GM21825 (cell line): ENCODE data around the gene NUP54.

Source experiments
- ATAC-seq: cut with Tn5 transposase; IDR thresholded peaks from one replicate; pipeline ENCODE4 v1.9.1; 2021; ENCODE audit warnings: mild to moderate bottlenecking, moderate library complexity; ENCODE audit not compliant: unreplicated experiment

The NUP54 gene, protein sequence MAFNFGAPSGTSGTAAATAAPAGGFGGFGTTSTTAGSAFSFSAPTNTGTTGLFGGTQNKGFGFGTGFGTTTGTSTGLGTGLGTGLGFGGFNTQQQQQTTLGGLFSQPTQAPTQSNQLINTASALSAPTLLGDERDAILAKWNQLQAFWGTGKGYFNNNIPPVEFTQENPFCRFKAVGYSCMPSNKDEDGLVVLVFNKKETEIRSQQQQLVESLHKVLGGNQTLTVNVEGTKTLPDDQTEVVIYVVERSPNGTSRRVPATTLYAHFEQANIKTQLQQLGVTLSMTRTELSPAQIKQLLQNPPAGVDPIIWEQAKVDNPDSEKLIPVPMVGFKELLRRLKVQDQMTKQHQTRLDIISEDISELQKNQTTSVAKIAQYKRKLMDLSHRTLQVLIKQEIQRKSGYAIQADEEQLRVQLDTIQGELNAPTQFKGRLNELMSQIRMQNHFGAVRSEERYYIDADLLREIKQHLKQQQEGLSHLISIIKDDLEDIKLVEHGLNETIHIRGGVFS

DNA sequence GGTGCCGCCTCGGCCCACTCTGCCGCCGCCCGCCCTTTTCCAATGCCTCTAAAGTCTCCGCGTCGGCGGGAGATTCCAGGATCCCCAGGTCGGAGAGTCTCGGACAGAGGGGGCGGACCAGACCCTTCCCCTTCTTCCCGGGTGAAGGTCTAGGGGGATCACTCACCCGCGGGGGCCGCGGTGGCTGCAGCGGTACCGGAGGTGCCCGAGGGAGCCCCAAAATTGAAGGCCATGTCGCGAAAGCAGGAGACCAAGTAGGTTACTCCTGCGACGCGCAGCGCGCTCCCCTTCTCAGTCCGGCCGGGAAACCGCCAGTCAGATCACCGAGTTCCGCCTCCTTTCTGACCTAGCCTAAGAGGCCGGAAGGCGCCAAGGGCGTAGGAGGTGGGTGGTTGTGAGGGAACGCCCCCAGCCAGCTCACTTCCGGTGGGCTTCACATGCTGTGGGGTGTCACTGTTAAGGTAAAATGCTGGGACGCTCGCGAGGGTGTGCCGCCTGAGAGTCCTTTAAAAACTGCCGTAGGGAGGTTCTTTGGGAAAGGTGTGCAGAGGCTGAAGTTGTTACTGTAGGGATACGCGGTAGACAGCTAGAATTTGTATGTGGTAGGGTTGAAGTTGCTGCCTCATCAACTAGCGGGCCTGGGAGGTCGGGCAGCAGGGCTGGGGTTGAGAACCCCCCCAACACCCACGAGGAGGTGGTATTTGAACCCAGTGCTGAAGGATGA, at the start of gene NUP54:
Gene NUP54 (minus strand): TSS at position 256 of the 724 bp plus-strand sequence. CDS start 23 bp downstream, at position 233.
- ATAC-seq: peak; percentile 99

DNA sequence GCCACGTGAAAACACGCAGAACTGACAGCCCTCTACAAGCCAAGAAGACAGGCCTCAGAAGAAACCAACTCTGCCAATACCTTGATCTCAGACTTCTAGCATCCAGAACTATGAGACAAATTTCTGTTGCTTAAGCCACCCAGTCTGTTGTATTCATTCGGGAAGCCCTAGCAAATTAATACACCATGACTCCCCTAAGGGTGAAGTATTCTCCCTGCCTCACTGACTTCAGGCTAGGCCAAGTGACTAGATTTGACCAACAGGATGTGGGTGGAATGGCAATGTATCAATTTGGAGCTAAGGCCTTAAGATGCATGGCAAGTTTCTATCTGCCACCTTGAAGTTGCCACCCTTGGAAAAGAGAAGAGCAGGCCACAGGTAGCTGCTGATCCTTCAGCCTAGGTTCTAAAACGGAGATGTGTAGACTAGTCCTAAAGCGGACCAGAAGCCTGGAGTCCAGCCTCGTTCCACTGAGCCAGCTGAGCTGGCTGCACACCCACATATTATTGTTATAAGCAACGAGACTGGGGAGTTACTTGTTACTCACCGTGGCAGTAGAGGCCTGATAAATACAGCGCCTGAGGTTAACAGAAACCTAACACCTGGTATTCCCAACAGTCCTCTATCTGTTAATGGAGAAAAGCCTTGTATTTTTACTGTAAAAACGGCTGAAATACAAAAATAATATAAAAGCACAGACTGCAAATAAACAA, 49.0 kb upstream of the NUP54 start:
- ATAC-seq: no peak

DNA sequence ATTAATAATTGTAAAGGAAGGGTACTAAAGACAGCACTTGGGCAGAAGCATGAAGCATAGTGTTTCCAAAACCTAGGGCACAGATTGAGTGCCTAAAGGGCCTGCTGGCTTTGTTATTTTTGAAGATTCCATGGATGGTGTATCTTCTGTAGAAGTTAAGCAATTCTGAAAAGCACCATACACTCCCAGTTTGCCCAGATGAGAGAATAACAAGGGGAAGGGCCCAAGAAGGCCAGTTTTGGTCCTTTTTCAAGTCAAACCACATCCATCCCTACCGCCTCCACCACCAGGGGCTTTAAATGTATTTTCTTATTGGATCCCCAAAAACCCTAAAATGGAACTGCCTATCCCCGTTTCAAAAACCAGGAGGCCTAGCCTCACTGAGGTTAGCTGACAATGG, 48.2 kb upstream of the NUP54 start:
- no peak for ATAC-seq

DNA sequence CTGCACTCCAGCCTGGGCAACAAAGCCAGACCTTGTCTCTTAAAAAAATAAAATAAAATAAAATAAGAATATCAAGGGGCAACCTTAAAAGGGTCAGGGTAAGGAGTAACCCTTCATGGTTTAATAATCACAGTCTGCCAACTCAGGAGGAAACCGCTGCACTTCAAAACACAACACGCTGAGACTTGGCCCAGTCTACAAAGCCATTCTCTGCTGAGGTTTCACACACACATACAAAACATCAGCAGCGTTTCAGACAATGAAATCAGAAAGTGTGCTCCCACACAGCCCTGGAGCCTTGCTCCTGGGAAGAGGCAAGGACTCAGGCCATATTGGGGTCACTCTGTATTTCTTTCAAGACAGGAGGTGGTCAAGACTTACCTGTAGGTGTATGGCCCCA, 47.1 kb upstream of the NUP54 start:
- no peak for ATAC-seq

DNA sequence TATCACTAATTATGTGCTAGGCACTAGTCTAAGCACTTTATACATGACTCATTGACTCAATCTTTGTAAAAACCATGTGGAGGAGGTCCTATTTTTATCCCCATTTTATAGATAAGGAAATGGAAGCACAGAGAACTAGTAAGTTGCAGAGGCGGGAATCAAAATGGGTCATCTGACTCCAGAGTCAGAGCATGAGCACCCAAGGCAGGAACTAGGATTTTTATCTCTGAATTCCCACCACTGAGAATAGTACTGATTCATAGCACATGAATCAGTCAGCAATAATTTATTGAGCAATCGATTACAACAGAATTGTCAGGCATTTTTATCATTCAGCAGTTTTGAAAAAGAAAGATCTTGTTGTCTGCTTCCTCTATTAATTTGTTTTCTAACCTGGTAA, 46.1 kb upstream of the NUP54 start:
- ATAC-seq: no peak

DNA sequence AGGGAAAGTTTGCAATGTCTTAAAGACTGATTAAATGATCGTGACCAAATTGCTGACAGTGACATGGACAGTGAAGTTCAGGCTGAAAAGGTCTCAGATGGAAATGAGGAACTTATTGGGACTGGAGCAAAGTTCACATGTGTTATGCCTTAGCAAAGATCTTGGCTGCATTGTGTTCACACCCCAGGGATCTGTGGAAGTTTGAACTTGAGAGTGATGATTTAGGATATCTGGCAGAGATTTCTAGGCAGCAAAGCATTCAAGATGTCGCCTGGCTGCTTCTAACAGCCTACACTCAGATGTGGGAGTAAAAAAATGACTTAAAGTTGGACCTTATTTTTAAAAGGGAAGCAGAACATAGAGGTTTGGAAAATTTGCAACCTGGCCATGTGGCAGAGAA, 44.0 kb upstream of the NUP54 start:
- ATAC-seq: no peak

DNA sequence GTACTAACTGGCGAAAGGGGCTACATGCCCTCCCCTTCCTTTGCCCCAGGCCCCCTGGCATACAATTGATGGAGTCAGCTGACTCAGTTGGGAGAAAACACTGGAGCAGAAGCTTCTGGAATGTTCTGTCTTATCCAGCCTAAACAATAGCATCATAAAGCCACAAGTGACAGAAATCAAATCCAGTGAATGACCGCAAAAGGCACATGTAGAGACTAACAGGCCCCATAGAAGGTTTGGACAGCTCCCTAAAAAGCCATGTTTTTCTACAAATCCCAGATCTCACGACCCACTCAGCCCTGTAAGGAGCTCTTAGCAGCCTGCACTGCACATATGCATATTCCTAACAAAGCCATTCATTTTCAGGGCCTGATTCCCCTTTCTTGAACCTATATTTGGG, 40.4 kb upstream of the NUP54 start:
- ATAC-seq: no peak

DNA sequence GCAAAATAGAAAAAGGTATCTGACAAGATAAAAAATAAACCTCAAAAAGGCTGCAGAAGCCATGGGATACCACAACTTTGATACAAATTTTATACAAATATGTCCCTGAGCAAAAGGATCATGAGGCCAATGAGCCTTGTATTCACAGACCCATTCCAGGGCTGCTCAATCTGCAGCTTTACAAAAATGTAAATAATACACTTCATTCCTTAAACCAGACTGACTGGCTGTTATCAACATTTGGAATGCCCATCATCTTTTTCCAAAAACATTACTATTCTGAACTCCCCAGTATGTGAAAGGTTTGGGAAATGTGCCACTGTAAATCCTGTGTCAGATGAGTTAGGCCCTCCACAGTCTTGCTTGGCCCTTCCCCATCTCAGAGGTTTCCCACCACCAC, 40.0 kb upstream of the NUP54 start:
- ATAC-seq: no peak

DNA sequence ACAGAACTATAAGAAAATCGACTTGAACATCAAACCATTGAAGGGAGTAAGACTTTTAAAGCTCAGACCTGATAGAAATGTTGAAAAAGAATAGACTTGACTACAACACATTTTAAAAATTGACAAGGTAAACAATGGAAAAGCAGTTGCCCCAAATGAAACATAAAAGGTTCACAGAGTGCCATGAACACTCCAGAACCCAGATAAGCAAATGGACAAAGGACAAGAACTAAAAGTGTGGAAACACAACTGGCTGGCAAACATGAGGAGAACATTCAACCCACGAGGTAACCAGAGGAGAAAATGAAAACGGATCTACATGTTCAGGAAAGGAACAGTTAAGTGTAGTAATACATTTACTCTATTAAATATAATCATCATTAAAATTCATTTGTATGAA, 39.0 kb upstream of the NUP54 start:
- no peak for ATAC-seq

DNA sequence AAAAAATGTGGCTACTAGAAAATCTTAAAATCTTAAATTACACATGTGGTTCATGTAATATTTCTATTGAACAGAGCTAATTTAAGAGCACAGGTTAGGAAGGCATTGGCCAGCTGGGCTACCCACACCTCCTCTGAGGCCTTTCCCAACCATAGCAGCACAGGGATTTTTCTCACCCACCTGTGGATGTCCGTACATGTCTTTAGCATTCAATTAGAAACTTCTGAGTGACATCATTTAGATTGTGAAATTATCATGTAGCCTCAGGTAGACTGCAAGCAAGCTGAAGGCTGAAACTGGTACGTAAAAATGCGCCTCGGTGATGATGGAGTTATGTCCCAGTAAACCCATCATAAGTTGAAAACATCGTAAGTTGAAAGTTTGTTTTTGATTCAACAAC, 34.3 kb upstream of the NUP54 start:
- ATAC-seq: no peak

DNA sequence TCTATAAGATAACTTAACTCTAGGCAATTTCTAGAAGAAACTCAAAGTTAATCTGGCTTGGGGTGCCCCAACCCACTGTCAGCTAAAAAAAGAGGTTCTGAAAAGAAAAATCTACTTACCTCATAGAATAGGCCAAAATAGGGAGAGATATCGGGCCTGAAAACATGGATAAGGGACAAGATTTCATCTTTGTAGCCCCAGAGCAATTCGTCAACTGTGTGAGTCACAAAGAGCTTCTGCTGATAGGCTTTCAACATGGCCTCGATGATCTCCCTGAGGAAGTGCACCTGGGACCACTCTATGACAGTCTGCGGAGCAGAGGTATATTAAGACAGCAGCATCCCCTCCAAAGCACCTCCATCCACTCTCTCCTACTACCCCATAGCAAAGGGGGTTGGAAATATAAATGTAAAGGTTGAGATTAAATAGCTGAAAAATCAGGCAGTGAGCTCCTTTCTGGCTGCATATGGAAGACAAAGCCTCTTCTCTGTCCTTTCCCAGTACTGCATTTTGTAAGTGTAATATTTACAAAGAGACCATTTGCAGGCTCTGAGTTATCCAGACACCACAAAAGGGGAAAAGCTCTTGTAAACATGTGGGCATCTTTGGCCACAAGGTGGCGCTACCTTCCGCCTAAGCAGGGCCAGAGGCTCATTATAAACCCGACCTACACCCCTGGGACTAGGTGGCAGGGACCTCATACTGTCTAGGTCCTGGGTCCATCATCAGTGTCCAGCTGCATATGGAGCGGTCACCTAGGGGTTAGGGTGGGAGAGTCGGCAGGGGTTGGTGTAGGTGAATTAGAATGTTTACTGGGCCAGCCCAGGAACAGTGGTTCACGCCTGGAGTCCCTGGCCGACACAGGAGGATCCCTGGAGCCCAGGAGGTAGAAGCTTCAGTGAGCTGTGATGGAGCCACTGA, 31.5 kb upstream of the NUP54 start:
- peak; percentile 84 for ATAC-seq

DNA sequence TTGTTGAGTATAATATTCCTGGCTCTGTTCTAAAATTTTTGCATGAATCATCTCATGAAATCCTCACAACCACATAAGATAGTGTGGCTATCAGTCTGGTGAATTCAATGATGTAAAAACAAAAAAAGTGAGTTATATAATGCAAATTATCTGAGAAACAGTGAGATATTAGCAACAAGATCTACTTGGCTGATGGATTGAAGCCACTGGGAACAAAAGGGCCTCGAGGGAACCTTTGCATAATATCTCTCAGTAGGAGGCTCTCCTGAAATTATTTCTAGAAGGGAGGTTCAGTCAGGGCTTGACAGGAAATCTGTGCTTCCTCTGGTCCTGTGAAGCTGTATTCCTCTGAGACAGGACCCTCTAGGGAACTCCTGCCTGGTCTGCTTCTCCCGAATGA, 30.1 kb upstream of the NUP54 start:
- no peak for ATAC-seq

DNA sequence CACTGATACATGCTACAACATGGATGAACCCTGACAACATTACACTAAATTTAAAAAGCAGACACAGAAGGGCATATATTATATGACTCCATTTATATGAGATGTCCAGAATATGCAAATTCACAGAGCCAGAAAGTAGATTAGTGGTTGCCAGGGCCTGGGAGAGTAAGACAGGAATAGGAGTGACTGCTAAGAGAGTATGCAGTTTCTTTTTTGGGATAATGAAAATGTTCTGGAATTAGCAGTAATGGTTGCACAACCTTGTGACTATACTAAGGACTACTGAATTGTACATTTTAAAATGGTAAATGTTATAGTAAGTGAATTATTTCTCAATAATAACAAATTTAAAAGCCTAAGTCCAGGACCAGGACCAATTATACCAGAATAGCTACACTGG, 29.5 kb upstream of the NUP54 start:
- no peak for ATAC-seq

DNA sequence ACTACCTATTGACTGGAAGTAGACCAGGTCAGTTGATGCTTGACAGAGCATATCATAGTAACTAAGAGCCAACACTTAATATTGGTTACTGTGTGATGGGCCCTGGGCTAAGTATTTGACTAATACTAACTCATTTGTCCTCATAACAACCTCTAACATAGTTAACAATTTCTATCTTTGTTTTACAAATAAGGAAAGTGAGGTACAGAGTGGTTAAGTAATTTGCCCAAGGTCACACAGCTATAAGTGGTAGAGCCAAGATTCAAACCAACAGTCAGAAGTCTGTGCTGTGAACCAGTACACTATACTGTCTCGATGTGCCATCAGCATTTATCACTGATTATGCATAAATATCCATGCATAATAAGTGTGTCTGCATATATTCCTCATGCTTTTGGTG, 27.1 kb upstream of the NUP54 start:
- ATAC-seq: no peak

DNA sequence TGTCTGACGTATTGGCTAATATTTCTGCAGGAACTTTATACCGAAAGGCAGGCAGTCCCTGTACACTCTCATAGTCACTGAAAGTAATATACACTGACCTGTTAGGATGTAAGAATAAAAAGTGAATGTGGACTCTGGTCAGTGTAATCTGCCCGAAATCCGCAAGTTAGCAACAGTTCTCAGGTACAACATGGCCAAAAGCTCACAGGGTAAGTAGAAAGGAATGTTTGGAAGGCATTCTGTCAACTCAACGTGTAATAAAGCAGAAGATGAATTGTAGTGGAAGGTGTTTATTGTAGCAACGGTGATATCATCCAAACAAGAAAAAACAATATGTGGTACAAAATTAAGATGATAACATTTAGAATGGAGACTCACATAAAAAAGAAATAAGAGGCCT, 26.0 kb upstream of the NUP54 start:
- no peak for ATAC-seq

DNA sequence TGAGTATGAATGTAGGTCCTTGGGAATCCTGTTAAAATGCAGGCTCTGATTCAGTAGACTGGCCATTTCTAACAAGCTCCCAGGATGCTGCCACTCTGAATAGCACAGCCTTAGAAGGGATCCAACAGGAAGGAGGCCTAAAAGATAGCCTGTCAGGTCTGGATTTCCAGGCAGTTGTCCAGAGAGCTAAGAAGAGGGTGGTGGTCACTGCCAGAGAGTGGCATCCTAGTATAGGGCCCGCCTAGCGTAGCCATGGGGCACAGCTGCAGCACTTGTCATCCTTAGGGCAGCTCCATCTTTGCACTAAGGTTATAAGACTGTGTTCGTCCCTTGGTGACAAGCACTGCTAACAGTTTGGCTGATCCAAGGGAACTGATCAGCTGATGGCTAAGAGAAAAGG, 20.5 kb upstream of the NUP54 start:
- ATAC-seq: no peak

DNA sequence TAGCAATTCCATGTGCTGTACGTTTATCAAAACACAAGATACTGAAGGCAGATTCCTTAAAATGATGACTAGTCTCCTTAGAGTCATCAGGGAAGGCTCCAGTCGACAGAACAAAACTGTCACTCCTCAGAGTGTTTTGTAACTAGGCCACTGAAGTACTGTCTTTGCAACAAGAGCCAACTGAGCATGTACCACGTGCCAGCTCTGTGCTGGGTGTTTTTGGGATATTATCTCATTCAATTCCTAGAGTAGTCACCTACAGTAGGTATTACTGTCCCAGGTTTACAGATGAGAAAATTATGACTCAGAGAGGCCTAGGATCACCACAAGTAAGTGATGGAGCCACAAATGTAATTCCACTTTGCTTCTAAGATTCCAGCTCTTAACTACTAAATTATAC, 18.3 kb upstream of the NUP54 start:
- no peak for ATAC-seq

DNA sequence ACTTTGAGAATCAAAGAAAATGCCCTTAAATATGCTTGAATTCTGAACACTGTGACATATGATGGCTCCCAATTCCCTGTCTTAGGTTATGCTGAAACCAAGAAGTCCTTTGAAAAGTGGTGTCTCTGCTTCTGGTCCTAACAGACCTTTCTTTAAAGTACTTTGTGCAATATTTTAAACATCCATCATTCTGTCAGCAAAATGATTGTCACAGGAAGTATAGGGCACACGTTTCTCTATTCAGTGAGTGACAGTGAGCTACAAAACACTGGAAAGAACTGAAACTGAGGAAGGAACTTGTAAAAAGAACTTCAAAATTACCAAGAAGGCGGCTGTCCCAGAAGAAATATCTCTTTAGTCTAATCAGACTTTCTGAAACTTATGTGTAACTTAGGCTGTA, 12.2 kb upstream of the NUP54 start:
- no peak for ATAC-seq

DNA sequence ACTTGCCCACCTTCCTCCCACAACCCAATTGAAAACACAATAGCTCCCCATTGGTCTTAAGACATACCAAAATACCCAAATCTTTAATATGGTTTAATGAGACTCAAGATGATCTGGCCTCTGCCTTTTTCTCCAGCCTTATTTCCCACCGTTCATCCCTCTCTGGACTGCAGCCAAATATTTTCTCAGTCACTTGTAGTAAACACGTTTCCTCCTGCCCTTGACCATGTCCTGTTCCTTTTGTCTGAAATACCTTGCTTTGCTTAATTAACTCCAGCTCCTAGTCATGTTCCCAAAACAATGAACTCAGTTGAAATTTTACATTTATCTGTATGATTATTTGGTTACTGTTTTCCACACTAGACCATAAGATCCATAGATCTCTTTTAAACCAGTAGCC, 8.4 kb upstream of the NUP54 start:
- no peak for ATAC-seq

DNA sequence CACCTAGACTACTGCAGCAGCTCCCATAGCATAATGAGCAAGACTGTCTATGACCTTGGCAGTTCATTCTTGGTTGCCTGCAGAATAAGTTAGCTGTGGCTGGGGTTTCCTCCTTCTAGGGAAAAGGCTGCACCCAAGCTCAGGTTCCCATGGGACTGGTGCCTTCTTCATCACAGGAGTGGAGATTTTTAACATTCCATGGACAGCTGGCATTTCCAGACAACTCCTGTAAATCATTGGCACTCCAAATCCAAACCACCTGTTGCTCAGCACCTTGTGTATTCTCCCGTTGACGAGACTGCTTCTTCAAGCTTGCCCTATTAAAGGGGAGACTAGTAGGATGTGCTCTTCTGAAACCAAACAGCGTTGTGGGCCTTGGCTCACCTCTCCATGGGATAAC, 7.8 kb upstream of the NUP54 start:
- no peak for ATAC-seq

DNA sequence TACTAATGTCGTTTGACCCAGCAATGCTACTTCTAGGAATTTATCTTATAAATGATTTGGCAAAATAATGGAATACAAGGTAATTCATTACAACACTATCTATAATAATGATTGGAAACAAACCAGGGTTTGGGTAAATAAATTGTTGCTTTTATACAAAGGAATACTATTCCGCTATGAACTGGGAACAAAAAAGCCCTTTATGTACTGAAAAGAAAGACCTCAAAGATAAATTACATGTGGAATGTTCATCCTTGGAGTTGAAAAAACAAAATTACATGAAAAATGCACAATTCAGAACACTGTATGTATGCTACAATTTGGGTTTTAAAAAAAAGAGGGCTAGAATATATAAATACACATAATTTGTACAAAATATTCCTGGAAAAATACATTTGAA, 5.2 kb upstream of the NUP54 start:
- no peak for ATAC-seq
